Astrocyte of the cerebellum (primary cell): ENCODE data around the gene FBXL17.

Experiments used
- DNase-seq: peaks from one replicate; pipeline ENCODE4 v3.0.0-alpha.2; 2011; ENCODE audit warnings: low read depth
- H3K4me3 ChIP-seq: 2 replicates; pipeline ENCODE4 v1.5.1; 2011; ENCODE audit warnings: mild to moderate bottlenecking, low read depth, low read length, moderate library complexity
- in situ Hi-C: cut with HindIII; loops from 2 replicates; pipeline ENCODE4 v1.10.0; 2017; ENCODE audit warnings: low sequenced_read_pairs
- TF ChIP-seq, protein P1 (sequence below): IDR thresholded peaks from 2 replicates; pipeline ENCODE4 v1.5.1; 2012; ENCODE audit warnings: low read length, low read depth, moderate library complexity, mild to moderate bottlenecking; ENCODE audit errors: missing control alignments

Gene FBXL17

DNA sequence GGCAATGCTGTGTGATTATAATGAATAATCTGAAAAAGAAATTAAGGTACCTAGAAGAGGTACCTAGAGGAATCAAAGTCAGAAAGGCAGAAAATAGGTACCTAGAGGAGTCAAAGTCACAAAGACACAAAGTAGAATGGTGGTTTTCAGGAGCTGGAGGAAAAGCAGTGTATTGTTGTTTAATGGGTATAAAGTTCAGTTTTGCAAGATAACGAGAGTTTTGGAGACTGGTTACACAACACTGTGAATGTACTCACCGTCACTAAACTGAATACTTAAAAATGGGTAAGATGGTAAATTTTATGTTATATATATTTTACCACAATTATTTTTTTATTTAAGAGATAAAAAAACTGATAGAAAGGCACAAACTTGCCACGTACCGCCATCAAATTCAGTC, 57.0 kb downstream of the FBXL17 start:
- in situ Hi-C loops = no loop called here
- H3K4me3 ChIP-seq = no peak overlapping the region
- TF ChIP-seq, protein P1, sequence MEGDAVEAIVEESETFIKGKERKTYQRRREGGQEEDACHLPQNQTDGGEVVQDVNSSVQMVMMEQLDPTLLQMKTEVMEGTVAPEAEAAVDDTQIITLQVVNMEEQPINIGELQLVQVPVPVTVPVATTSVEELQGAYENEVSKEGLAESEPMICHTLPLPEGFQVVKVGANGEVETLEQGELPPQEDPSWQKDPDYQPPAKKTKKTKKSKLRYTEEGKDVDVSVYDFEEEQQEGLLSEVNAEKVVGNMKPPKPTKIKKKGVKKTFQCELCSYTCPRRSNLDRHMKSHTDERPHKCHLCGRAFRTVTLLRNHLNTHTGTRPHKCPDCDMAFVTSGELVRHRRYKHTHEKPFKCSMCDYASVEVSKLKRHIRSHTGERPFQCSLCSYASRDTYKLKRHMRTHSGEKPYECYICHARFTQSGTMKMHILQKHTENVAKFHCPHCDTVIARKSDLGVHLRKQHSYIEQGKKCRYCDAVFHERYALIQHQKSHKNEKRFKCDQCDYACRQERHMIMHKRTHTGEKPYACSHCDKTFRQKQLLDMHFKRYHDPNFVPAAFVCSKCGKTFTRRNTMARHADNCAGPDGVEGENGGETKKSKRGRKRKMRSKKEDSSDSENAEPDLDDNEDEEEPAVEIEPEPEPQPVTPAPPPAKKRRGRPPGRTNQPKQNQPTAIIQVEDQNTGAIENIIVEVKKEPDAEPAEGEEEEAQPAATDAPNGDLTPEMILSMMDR = no peak

DNA sequence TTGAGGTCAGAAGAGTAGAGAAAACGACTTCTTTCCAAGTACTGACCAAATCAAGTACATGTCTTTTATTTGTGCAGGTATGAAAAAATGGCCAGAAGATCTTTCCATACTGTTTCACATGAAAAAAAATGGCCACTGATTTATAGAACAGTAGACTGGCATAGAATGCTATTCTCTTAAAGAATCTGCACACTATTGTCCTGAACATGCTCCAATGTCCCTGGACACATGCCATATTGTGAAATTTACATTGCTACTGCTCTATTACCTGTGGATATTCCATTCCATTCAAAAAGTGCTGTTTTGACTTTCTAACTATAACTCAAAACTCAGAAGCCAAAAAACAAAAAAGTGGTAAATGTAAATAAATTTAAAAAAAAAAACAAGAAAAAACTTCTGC, 60.6 kb downstream of the FBXL17 start:
- no peak overlapping the region for H3K4me3 ChIP-seq
- in situ Hi-C loops = no loop called here
- DNase-seq = no peak
- TF ChIP-seq, protein P1 = no peak

More for the DNA sequence above, 57.0 kb downstream of the FBXL17 start:
- DNase-seq = no peak

DNA sequence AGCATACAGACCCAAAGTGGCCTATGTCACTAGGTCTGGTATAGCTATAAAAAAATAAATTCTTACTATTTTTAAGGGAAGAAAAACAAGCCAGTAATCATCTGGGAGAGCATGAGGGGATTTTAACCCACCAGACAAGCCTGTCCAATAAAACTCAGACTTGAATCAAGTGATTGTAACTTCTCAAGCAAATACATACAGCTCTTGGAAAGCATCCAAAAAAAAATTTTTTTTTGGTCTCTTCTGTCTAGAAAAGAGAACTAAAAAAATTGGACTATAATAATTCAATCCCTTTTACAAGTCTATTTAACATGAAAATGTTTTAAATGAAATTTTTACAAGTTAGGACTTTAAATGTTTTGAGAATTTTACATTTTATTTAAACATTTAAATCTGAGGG, 61.7 kb downstream of the FBXL17 start:
- TF ChIP-seq, protein P1 = no peak
- no peak for DNase-seq
- no peak overlapping the region for H3K4me3 ChIP-seq
- in situ Hi-C loops = no loop called here

DNA sequence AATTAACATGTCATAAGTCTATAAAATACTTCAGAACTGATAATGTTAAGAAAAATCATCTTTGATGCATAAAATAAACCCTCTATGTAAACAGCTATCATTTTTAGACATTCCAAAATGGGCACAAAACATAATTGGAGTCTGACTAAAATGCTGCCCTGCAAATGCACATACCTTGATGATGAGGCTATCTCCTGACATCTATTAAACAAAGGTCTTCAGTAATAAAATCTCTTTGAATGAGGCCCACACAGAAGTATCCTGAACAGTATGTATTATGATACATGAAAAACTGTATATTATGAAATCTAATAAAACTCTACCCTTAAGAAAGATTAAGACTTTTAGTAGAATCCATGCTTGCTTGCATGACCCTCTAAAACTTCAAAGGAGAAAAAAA, 66.1 kb downstream of the FBXL17 start:
- in situ Hi-C loops = no loop called here
- DNase-seq = no peak

DNA sequence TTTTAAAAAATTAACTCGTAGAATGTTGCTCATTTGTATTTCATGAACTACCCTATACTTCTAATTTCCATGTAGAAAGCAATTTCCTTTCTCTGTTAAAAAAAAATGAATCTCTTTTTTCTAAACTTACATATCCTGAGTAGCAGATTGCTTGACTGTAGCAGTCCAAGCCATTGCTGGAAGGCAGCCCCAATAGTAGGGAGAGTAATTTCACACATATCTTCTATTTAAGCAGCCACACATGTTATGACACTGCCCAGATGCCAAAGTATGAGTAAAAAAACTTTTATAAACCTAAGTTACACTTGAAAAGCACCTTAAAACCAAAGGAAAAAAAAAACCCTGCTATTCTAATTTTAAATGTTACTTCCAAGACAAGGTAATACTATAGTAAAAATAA, 69.6 kb downstream of the FBXL17 start:
- in situ Hi-C loops = no loop called here
- no peak overlapping the region for H3K4me3 ChIP-seq
- TF ChIP-seq, protein P1 = no peak
- DNase-seq = no peak

More for the DNA sequence above, 66.1 kb downstream of the FBXL17 start:
- TF ChIP-seq, protein P1 = no peak
- no peak overlapping the region for H3K4me3 ChIP-seq

DNA sequence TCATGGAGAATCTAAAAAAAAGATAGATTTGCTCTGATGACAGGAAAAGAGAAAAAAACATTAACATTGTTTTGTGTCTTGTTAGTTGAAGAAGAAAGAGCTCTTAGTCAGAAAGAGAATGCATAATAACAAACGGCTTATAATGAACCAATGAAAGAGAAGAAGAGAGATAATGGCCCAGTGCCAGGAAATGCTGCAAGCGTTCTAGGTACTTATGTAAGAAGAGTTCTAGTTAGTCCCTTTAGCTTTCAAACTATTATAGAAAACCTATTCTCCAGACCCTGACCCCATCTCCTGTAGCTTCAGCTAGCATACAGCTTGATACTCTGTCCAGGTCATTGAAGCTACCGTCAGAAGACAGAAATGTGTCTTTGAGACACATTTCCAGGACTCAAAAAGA, 70.2 kb downstream of the FBXL17 start:
- no peak overlapping the region for H3K4me3 ChIP-seq
- no peak for DNase-seq
- TF ChIP-seq, protein P1 = no peak
- in situ Hi-C loops = no loop called here

DNA sequence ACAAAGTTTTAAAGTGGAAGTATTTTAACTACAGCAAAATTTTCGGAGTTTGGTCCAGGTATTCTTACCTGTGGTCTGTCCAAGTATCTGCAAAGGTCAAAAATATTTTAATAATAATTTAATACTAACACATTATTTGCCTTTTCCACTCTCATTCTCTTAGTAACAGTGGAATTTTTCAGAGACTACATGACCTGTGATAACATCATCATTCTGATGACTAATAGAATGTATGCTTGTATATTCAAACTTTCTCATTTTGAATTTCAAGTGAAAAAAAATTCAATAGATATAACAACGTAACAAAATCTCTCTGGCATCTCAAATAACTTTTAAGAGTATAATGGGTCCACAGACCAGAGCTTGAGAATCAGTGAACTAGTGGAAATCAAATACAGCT, 78.3 kb downstream of the FBXL17 start:
- in situ Hi-C loops = no loop called here
- DNase-seq = no peak
- TF ChIP-seq, protein P1 = no peak
- no peak overlapping the region for H3K4me3 ChIP-seq
